Activated naive CD8-positive, alpha-beta T cell treated with anti-CD3 and anti-CD28 coated beads, Interleukin-2, amount 50 U/mL, for 16 hours (primary cell): ENCODE measurements around the gene PI16.

Experiments used
- DNase-seq: peaks from one replicate; pipeline ENCODE4 v3.0.0-alpha.2; 2020; ENCODE audit warnings: low read depth, low spot score

The PI16 gene, protein sequence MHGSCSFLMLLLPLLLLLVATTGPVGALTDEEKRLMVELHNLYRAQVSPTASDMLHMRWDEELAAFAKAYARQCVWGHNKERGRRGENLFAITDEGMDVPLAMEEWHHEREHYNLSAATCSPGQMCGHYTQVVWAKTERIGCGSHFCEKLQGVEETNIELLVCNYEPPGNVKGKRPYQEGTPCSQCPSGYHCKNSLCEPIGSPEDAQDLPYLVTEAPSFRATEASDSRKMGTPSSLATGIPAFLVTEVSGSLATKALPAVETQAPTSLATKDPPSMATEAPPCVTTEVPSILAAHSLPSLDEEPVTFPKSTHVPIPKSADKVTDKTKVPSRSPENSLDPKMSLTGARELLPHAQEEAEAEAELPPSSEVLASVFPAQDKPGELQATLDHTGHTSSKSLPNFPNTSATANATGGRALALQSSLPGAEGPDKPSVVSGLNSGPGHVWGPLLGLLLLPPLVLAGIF

DNA sequence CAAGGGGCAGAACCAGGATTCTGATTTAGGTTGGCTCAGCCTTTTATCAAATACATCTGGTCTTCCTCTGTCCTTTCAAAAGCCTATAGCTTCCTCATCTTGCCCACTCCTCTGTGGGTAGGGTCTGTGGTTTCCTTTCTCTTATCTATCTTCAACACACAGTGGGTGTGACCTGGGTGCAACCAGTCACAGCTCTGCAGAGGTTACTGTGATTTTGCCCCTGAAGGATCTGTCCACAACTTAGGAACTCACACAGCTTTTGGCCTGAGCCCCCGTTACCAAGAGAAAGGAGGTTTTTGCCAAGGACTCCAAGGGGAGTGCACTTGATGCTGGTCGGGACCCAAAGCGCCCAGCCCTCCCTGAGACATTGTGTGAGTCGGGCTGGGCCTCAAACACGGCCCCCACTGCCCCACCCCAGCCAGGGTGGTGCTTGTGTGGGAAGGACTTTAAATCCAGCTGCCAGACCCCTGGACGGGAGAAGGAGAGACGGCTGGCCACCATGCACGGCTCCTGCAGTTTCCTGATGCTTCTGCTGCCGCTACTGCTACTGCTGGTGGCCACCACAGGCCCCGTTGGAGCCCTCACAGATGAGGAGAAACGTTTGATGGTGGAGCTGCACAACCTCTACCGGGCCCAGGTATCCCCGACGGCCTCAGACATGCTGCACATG, at the start of gene PI16:
Gene PI16 (plus strand): TSS at position 477 of the 670 bp plus-strand sequence. CDS start 23 bp downstream, at position 500.
- DNase-seq: no peak

DNA sequence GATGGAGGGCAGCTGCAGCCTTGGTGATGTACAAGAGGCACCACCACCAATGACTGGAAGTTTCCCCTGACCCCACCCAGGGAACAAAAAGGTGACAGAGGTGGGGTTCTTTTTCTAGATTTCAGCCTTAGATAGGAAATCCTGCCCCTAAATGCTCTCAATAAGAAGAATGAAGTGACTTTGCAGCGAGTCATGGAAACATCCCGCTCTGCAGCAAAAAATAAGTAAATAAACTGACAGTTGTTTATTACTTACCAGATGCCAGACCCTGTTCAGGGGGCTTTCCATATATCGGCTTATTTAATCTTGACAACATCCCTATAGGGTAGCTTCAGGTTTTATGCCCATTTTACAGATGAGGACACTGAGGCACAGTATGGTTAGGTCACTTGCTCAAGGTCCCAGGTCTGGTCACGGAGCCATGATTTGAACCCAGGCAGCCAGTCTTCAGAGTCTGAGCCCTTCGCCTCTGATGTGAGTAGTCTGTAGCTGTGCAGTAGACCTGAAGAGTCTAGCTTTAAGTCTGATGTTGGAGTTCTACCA, 49.6 kb upstream of the PI16 start:
- no peak for DNase-seq

DNA sequence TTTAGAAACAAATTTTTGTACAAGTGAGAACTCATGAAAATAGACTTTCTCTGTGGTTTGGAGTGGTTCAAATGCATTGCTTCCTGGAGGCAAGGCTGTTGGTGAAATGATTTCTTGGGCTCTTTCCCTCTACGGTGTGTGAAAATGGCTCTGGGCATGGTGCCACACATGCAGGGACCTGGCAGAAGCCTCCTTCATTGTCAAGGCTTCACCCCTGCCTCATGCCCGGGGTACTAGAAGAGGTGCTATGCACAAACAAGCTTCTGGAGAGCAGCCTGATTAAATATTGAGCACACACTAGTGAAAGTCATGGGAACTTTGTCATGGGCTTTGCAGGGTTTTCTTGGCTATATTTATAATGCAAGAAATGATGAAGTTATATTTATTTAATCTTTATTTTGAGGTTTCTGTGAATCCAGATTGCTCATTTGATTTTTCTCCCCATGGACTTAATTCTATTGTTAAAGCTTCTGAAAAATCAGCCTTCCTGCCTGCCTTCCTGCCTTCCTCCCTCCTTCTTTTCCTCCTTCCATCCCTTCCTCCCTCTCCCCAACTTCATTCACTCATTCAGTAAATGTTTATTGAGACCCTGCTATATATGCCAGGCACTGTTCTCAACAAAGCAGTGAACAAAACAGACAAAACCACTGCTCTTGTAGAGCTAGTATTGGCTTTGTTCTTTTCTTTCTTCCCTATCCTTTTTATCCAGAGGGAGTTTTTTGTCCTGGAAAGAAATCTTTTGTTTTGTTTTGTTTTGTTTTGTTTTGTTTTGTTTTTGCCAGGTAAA, 47.8 kb upstream of the PI16 start:
- no peak for DNase-seq

DNA sequence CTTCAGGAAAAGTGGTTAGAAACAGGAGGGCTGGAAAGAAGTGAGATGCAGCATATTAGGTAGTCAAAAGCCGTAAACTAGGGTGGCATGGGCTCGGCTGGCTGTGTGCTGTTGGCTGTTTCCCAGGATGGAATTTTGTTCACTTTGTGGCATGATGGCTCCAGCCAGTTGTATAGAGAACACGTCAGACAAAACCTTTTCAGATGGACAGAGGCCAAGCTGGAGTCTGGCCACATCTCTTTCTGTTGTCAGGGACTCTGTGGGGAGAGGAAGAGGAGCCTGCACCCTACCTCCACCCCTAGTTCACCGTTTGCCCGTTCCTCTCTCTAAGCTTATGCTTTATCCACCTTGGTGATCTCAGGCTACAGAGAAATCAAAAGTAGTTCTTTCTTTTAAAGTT, 46.8 kb upstream of the PI16 start:
- DNase-seq: no peak

DNA sequence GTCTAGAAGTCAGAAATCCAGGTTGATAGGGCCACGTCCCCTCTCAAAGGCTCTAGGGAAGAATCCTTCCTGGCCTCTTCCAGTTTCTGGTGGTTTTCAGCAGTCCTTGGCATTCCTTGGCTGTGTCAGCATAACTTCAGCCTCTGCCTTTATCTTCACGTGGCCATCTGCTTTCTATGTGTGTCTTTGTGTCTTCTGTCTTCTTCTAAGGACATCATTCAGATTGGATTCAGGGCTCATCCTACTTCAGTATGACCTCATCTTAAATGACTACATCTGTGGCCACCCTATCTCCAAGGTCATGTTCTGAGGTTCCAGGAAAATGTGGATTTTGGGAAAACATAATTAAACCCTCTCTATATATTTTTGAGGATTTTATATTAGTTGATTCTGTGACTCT, 45.8 kb upstream of the PI16 start:
- no peak for DNase-seq

DNA sequence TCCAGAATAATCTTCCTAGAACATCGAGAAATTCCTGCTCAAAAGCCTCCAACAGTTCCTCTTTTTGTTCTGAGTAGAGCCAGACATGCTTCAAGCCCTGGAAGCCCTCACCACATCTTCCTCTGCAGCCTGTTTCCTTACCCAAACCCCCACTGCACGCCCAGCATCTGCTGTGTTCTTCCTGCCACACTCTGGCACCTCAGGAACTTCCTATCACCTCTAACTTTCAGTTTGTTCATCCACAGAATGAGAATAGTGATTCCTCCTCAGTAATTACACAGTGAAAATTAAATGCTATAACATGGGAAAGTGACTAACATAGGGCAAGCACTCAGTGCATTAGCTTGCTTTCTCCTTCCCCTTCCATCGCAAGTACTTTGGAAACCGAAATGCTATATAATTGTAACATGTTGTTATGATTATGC, 42.5 kb upstream of the PI16 start:
- DNase-seq: no peak

DNA sequence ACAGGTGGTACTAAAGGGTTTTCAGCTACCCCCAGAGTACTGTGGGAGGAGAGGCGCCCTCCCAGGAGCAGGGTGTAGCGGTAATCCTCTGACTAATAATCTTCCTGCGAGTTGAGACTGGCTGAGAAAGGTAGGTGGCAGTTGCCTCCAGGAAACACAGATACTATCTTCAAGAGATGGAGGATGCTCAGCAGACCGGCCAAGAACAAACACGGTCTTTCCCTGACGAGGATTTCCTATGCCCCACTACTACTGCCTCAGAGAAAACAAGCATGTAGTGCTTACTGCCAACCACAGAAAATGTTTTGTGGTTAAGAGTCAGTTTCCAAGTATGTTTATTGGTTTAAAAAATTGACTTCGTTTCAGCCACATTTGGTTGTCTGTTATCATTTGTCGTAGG, 42.0 kb upstream of the PI16 start:
- DNase-seq: peak; percentile 6

DNA sequence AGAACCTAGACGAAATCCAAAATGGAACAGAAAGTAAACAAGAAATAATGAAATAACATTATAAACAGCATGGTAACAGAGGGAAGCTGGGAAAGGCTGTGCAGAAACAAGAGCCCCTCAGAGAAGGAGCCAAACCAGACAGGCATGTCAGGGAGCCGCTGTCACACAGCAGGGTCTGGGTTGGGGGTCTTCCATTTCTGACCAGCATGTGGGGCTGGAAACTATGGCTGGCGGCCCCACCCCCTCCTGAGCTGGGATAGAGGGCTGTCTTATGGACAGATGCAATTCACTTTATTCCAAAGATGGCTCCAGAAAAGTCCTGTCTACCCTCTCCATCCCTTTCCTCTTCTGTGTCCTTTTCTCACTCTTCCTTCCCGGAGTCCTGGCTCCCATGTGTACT, 41.5 kb upstream of the PI16 start:
- no peak for DNase-seq

DNA sequence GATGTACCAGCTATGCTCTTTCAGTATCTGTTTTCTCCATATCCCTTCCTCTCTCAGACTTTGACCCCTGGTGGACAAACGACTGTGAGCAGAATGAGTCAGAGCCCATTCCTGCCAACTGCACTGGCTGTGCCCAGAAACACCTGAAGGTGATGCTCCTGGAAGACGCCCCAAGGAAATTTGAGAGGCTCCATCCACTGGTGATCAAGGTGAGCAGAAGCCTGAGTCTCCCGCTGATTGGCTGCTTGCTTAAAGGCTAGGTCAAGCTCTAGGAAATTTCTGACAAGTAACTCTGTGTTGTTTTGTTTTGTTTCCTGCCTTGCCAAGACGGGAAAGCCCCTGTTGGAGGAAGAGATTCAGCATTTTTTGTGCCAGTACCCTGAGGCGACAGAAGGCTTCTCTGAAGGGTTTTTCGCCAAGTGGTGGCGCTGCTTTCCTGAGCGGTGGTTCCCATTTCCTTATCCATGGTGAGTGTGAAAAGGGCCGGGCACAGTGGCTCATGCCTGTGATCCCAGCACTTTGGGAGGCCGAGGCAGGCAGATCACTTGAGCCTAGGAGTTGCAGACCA, 40.2 kb upstream of the PI16 start:
- no peak for DNase-seq

DNA sequence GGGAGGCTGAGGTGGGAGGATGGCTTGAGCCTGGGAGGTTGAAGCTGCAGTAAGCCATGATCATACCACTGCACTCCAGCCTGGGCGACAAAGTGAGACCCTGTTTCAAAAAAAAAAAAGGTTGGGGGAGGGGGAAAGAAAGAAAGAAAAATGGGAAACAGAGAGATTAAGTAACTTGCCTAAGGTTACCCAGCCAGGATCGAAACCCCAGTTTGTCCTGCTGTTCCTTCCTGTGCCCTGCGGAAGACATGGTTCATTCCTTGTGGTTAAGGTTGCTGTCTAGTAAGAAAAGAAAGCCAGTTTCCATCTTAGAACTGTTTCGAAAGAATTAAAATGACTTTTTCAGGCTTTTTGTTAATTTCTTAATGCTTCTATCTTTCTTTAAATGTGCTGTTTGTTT, 38.9 kb upstream of the PI16 start:
- no peak for DNase-seq

DNA sequence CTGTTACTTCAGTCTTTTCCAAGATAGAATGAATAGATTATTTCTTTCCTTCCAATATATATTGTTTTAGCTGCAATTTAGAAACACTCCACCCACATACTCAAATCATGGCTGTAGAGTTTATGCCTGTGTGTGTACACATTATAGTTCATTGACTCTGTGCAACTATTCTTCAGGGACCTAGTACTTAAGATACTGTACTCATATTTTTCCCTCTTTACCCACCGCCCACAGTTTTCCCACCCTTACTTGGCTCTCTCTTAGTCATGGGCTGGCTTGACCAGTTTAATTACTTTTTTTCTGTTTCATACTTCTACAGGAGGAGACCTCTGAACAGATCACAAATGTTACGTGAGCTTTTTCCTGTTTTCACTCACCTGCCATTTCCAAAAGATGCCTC, 38.4 kb upstream of the PI16 start:
- no peak for DNase-seq

DNA sequence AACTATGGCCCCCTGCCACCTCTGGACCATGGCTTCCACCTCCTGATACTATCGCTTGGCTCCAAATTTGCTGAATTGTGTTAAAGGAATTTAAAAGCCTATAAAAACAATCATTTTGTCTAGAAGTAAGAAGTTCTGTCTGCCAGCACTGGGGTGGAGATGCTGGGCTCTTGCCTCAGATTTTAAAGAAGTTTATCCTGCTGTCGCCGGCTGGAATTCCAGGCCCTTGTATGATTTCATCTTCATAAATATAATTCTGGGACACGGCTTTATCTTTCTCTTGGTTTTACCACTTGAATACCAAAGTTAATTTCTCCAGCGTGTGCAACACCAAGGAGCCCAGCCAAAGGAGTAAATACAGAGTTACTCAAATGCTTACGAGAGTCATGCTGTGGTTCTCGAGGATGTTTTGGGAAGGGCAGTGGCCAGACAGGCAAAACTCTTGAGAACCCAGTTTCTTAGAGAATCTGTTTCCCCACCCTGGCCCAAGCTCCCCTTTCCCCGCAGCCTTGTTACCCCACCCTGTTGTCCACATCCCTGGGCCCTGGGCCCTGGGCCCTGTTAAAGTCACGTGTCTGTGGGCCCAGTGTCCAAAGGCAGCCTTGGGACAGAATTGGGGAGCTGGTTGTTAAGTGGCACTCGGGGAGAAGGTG, 36.9 kb upstream of the PI16 start:
- DNase-seq: no peak

DNA sequence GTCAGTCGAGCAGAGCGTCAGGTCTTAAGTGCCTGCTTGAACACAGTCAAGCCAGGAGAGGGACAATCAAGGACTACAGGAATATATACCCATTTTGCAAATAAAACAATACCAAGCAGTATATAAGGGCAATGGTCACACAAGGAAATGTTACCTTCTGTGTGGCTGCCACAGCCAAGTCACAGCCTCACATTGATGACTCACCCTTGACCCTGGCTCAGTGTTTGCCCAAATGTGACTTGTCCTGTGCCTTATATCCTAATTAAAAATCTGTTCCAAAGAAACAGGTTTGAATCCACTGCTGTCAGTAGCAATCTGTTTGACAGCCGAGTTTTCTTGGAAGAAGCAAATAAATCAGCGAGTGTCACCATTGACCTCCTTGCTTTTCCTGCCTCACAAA, 34.5 kb upstream of the PI16 start:
- no peak for DNase-seq

DNA sequence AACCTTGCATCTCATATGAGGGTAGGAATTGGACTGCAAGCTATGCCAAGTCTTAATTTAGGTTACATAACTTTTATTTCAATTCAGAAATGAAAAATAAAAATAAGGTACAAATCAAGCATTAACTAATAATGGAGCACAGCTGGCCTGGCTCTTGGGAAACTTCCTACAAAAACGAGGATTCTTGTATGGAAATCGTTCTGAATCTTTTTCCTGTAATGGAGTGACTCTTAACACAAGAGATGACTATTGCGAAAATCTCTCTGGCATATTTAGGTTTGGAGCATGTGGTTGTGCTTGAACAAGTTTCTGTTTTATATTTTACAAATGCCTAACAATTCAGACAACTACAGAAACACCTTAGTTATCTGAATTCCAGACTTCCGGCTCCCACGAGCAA, 34.0 kb upstream of the PI16 start:
- DNase-seq: no peak

DNA sequence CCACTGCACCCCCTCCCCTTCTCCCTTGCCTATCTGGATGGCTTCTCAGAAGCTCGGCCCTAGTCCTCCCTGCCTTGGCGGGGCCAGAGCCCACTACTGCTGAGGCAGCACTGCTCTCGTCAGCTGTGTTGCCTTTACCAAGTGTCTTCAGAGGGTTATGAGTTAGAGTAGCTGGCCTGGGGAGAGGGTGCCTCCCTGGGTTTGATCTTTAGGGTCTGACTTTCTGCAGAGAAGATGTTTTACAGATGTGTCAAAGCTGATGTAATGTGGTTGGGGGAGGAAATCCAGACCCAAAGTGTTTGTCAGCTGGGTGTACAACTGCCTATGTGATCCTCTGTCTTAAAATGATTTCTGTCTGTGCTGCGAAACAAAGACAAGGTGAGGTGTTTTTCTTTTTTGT, 30.4 kb upstream of the PI16 start:
- DNase-seq: no peak

DNA sequence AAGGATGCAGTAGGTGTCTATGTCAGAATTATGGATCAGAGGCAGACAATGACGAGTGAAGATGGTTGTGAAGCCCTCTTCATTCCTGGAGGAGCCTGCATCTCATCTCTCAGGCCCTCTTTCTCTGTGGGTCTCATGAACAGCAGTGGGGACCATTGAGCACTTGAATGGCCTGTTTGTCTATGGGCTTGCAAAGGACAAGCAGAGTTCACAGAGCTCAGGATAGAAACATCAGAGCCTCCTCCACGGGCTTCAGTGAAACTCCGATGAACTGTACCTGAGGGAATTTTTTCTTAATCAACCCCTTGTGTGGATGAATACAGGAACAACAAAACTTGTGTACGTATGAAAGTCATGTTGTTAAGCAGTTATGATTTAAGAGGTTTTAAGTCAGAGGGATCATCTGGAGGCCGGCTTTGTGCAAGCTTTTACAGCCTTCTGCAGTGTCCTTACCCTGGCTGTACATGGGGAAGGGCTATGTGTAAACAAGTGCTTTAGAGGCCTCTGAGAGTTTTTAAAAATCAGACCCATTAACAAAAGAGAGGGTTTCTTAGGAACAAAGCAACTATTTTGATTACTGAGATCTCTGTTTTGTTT, 29.7 kb upstream of the PI16 start:
- no peak for DNase-seq

DNA sequence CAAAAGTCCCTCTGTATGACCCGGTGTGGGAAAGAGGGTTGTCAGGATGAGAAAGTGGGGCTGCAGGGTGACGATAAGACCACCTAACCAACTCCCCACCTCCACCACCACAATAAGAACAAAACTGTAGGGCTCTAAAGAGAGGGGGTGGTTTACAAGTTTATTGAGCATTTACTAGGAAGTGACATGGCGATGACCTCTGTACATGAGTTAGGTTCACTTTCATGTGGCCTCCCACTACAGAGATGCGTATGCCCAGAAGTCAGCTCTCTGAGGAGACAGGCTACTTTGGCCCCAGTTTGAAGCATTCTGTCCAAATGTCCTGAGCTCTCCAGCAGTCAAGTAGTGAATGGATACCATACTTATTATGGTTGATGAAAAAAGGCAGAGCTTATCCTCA, 28.7 kb upstream of the PI16 start:
- DNase-seq: no peak

DNA sequence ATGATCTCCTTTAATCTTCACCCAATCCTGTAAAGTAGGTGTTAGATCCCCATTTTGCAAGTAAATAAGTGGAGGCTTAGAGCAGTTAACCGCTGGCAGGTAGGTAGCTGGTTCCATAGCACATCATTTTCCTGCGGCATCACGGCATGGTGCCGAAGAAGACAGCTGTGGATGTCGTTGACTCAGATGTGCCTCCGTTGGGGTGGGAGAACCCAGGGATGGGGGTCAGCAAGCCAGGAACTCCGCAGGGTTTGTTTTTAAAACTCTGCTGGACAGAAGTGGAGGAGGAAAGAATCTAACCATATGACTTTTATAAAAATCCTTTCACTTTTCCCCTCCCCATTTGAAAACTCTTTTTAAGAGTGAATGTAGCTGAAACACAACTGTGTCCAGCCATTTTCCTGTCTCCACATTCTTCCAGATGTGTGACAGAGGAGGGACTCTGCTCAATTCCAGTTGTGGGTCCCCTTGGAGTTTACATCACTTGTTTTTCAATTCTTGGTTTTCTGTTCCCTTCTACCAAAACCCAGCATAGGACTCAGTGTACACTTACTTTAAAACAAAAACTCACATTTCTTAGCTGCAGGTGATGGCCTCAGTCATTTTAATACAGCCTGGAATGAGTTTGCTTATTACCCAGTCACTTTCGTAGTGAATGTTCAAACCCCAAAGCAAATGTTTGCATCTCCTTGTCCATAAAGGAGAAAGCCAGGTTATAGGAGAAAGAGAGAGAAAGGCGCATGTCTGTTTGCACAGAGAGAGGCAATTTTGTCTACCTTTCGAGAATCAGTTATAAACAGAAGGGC, 27.6 kb upstream of the PI16 start:
- DNase-seq: no peak

DNA sequence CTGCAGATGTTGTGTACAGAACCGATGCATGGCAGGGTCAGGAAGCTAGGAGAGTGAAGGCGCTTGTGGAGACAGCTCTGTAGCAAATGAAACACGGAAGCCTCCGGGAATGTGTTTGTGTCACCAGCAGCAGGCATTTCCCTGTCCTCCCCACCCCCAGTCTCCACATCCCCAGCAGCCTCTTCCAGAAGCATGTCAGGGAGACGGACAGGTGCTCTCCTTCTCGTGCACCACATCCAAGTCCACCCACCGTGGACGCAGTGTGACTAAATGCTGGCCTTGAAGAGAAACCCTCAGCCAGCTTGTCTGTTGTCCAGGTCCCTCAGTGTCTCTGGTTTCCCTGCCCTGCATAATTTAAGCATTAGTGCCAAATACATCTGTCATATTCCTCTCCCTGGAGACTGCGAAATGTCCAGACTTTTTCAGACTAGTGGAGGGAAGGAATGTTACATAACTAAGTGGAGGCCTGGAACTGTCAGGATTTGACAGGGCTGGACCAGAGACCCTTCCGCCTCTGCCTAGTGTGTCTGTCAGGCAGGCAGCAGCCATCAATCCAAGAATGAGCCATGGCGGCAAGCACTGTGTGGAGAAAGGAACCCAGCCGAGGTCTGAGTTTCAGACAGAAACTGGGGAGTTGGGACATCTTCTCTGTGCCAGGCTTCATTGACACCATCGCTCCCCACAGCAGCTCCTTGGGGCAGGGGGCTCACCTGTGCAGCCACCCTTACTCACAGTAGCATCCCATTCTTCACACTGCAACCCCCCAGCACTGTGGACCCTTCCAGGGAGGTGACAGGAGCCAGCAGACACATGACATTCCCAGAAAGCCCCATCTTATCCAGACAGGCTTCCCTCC, 26.6 kb upstream of the PI16 start:
- no peak for DNase-seq
